HG02840 (cell line): ENCODE results near the gene ZBTB24.
"Not testable (repeated sequence)": the region's sequence is repeated elsewhere in the genome, so short reads cannot be mapped to it uniquely, and the experiment has no call there.

Experiments used
- ATAC-seq: cut with Tn5 transposase; IDR thresholded peaks from one replicate; pipeline ENCODE4 v1.9.1; 2021; ENCODE audit warnings: mild to moderate bottlenecking, moderate library complexity, moderate number of reproducible peaks; ENCODE audit not compliant: unreplicated experiment, low FRiP score

Gene ZBTB24

DNA sequence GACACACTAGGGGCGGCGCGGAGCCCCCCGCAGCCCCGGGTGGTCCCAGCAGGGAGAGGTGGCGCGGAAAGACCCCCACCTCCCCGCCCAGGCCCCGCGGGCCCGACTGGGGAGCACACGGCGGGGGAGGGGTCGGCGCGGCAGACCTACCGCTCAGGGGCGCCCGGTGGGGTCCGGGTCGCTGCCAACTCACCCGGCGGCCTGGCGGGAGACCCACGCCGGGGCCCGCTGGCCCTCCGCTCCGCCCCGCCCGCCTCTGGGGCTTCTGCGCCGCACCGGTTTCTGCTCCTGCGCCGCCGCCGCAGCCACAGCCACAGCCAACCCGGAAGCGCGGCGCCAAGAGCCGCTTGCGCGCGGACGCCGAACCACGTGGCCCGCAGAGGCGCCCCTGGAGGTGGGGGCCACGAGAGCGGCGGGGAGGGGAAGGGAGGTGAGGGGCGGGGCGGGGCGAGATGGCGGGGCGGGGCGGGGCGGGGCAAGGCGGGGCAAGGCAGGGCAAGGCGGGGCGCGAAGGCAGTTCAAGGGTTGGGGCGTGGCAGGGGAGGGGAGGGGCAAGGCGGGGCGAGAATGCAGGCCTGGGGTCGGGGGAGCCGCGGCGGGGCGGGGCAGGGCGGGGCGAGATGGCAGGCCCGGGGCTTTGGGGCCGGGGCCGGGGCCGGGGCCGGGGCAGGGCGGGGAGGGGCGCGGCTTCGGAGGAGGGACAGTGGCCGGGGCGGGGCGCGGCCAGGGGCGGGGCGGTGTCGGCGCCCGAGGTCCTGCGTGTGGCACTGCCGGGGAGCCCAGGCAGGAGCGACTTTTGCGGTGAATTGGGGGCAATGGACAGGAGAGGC, at the start of gene ZBTB24:
Gene ZBTB24 (minus strand): TSS at position 315 of the 830 bp plus-strand sequence. CDS start 1,193 bp downstream, outside the sequence.
- ATAC-seq = peak; percentile 80

DNA sequence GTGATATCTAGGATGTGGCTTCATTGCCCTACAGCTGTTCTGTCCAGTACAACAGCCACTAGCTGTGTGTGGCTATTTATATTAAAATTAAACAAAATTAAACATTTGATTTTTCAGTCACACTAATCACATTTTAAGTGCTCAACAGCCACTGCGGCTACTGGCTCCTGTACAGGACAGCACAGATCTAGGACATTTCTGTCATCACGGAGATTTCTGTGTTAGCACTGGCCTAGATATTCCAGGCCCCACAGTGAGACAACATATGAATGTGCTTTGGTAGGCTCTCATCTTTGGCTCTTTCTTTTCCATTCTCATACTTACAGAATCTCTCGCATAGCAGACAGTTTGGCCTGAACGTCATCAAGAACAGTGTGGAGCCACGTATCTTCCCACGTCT, 48.4 kb upstream of the ZBTB24 start:
- ATAC-seq = no peak

DNA sequence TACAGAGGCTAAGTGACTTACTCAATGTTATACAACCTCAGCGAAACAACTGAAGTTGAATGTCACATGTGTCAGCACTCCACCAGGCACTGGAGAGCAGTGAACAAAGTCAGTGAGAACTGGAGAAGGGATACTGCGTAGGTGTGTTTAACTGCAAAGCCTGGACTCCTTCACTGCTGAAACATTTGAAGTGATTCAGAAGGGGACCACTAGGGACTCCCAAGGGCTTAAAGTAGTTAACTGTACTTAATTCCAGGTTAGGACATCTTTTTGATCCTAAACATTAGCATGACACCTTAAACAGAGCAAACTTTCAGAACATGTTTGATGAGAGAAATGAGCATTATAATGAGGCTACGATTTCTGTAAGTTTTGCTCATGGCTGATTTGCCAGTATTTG, 45.0 kb upstream of the ZBTB24 start:
- ATAC-seq = no peak

DNA sequence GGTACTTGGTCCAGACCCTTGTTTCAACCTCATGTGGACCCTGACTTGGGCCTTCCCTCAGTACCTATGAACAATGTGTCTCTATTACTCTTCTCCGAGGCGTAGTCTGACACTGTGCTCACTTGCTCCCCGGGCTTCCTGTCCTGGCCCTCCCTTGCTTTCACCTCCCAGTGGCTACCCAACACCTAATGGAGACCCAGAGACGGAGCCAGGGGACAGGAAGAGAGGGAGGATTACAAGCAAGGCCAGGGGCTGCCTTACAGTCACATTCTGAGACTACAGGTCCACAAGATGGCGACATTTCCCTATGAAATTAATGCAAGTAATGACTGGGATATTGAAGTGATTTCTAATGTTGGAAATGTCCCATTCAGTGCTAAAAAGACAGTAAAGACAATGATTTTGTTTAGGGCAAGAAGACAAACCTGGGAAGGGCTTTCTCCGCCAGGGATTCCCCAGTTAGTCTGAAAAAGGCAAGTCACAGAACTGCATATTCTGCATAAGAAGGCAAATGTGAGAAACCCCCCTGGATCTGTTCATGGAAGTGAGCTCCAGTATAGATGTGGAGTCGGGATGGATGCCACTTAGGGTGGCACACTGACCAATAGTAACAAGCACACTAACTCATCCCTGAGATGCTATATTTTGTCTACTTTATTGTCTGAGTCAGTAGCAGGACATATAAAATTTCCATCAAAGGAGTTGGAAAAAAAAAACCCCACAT, 44.0 kb upstream of the ZBTB24 start:
- ATAC-seq = no peak

DNA sequence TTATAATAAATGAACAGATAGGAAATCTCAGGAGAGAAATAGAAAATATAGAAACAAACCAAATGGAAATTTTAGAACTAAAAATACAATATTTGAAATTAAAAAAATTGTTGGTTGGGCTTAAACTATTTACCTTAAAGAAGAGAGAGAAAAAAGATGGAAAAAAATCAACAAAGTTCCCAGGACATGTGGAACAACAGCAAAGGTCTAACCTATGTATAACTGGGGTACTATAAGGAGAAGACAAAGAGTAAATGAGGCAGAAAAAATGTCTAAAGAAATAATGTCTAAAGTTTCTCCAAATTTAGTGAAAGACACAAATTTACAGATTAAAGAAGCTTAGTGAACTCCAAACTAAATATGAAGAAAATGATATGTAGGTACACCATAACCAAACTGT, 41.1 kb upstream of the ZBTB24 start:
- no peak for ATAC-seq

- ATAC-seq = no peak
Measured at GRCh38 chr6:109523478-109523877, 40.5 kb upstream of the ZBTB24 start.

DNA sequence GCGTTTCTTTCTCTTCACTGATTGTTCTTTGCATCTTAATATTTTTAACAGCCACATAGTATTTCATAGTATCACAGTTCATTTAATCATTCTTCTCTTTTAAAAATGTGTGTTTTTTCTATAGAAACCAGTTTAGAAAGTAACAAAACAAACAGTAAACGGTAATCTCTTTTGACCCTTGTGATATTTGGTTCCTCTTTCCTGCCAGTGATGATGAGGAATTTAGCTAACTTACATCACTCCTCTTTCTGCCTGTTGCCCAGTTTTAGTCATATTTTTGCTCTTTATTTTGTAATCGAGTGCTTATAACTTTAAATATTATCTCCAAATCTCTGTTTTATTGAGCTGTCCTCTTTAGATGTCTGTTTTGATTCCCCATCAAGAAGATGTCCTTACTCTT, 38.1 kb upstream of the ZBTB24 start:
- no peak for ATAC-seq

GRCh38 chr6:109519647-109520046, 36.6 kb upstream of the ZBTB24 start:
- ATAC-seq = not testable (repeated sequence)

DNA sequence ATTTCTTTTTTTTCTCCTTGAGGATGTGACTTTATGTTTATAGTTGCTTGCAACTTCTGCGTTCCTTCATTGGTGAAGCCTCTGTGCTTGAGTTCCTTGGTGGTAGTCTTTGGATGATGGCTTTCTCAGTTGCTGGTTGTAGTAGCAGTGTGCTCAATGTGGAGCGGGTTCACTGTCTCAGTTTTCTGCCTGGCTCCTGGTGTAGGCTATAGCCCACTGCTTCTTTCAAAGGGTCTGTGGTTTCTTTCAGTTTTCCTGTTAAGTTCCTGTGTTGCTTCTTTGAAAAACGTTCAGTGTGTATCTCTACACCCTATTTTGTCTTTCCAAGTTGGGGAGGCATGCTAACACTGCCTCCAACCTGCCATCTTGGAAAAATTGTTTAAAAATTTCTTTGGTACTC, 33.9 kb upstream of the ZBTB24 start:
- no peak for ATAC-seq

DNA sequence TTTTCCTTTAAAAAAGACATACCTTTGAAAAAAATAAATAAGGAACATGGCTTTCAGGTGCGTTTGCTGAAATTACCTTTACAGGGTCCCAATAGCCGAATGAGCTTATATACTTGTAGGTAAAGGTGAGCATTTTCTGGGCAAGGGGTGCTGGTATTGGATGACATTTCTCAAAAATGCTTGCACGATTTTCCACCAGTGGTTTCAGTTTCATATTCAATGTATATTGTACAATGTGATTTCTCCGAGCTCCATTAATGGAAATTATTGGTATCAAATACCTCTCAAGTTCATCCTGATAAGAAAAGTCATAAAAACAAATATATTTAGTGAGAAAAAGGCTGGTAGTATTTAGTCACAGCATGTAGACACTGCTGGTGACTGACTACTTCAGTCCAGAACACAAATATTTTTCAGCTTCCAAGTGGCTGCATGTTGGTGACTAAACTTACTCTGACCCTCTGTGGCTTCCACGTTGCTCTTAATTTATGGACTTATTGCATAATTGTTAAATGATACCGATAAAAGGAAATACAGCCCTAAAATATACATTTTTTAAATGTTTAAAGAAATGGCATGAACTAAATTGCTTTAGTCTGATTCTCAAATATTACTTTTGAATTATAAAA, 32.9 kb upstream of the ZBTB24 start:
- no peak for ATAC-seq

DNA sequence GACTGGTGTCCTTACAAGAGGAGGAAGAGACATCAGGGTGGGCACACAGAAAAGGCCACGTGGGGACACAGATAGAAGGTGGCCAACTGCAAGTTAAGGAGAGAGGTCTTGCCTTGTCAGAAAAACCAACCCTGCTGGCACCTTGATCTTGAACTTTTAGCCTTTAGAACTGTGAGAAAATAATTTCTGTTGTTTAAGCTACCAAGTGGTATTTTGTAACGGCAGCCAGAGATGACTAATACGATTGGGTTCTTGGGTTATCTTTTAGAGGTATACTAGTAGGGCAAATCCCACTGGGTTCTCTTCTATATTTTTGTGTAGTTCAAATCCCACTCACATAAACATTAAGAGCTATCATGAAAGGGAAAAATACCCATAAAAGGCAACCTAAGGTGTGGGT, 31.9 kb upstream of the ZBTB24 start:
- no peak for ATAC-seq

GRCh38 chr6:109513571-109514071, 30.6 kb upstream of the ZBTB24 start:
- ATAC-seq = no peak

DNA sequence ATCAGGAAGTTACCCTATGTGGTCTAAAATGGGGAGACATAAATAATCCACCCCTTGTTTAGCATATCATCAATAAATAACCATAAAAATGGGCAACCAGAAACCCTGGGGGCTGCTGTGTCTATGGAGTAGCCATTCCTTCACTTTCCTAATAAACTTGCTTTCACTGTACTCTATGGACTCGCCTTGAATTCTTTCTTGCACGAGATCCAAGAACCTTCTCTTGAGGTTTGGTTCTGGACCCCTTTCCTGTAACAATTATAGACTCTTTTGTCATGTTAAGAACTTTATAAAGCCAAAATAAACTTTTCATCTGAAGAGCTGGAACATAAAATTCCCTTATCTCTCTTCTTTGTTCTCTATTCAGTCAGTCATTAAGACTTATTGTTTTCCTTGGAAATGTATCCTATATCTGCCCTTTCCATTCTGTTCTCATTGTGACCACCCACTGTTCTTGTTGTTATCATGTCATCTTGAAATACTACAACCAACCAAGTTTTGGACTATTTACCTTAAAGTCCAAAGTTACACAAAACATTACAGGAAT, 29.3 kb upstream of the ZBTB24 start:
- ATAC-seq = no peak

- no peak for ATAC-seq
Measured at GRCh38 chr6:109511832-109512231, 28.8 kb upstream of the ZBTB24 start.

DNA sequence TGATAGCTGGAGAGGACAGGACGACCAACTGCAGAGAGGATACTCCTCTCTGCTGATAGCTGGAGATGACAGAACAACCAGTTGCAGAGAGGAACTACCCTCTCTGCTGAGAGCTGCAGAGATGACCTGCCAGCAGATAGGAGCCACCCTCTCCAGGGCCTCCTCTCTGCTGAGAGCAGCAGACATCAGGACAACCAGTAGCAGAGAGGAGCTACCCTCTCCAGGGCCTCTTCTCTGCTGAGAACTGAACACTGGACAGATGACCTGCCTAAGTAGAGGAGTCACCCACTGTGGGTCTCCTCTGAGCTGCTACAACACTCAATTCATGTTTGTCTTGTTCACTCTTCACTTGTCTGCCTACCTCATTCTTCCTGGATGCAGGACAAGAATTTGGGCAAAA, 27.3 kb upstream of the ZBTB24 start:
- ATAC-seq = no peak

GRCh38 chr6:109508166-109508860, 25.3 kb upstream of the ZBTB24 start:
- ATAC-seq = no peak

DNA sequence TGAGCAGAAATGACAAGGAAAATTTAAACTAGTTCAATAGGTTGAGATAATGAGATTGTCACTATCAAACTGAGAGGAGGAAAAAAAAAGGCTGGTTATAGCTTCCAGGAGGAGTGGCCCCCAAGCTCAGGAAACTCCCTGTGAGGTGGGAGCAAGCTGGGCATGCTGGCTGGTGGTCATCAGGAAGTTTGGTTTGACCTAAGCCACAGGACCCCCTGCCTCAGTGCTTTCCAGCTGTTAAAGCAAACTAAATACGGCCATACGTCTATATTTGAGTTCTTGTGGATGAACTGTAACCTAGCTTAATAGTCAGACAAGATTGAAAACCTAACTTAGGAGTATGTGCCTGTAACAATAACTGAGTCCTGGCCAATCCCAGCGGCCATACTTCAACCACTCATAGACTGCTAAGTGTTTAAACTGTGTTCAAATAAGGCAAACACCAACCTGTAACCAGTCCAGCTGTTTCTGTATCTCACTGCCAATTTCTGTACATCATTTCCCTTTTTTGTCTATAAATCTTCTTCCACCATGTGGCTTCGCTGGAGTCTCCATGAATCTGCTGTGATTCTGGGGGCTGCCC, 24.6 kb upstream of the ZBTB24 start:
- no peak for ATAC-seq

DNA sequence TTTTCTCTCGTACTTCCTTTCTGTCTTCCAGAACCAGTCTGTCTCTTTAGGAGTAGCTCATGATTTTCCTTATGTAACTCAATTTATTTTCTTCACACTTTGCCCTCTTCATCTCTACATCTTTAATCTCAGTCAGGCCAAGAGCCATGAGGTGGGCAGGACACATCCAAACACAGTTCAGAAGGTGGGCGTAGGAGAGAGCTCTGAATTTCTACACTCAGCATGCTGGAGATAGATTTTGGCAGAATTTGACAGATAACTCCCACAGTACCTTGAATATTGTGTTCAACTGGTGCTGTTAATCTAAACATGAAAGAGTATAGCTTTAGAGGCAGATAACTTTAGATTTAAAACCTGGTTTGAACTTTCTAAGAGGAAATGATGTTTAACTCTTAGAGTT, 23.8 kb upstream of the ZBTB24 start:
- ATAC-seq = no peak

- no peak for ATAC-seq
Measured at GRCh38 chr6:109506314-109506713, 23.3 kb upstream of the ZBTB24 start.
